ENCODE measurements around the gene MAP2K5.

The MAP2K5 gene

DNA sequence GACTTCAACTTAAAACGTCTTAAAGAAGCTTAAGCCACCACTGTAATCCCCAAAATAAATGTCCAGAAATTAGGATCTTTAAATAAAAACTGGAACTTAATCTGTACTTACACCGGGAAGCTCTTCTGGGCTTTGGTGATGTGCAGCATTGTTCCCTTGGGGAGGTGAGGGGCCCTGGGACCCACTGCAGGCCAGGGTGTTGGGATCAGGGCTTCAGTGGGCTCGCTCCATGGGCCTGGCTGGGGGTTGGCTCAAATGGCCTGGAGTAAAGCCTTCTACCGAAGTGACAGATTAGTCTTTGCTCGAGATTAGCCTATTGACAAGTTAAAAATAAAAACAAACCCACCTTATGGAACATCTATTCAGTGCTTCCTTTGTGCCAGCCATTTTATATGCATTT lies 303.5 kb downstream of the MAP2K5 start:
- no peak for DNase-seq

DNA sequence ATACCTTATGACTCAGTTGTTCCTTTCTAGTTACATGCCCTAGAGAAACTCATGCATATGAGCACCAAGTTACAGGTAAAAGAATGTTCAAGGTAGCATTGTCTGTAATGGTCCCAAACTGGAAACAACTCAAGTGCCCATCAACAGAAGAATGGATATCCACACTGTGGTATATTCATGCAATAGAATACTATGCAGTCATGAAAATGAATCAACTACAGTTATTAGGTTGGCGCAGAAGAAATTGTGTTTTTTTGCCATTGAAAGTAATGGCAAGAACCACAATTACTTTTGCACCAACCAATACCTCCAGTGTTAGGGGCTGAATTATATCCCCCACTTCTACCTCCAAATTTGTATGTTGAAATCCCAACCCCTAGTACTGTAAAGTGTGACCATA lies 307.0 kb downstream of the MAP2K5 start:
- no peak for DNase-seq

DNA sequence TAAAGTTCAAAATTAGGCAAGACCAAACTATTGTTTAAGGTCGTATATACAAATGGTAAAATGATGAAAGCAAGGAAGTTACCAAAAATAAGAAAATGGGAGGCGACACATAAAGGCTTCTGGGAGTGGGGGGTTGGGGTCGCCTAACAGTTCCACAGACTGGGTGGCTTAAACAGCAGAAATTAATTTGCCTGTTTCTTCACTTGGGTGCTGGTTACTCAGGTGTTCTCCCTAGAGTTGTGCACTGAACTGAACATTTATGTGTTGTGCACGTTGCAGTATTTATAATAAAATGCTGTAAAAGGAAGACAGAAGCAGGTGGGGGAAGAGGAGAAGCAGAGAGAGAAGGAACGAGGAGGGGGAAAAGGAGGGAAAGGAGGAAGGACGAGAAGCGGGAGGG lies 307.8 kb downstream of the MAP2K5 start:
- no peak for DNase-seq

DNA sequence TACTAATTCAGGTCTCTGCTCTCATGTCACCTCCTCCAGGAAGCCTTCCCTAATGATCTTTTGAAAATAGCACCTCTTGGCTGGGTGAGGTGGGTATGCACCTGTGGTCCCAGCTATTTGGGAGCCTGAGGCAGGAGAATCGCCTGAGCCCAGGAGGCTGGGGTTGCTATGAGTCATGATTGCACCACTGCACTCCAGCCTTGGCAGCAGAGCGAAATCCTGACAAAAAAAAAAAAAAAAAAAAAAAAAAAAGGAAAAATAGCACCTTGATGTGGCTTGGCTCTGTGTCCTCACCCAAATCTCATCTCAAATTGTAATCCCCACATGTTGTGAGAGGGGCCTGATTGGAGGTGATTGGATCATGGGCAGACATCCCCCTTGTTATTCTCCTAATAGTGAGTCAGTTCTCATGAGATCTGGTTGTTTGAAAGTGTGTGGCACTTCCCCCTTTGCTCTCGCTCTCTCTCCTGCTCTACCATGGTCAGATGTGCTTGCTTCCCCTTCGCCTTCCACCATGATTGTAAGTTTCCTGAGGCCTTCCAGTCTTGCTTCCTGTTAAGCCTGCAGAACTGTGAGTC lies 308.6 kb downstream of the MAP2K5 start:
- no peak for DNase-seq

DNA sequence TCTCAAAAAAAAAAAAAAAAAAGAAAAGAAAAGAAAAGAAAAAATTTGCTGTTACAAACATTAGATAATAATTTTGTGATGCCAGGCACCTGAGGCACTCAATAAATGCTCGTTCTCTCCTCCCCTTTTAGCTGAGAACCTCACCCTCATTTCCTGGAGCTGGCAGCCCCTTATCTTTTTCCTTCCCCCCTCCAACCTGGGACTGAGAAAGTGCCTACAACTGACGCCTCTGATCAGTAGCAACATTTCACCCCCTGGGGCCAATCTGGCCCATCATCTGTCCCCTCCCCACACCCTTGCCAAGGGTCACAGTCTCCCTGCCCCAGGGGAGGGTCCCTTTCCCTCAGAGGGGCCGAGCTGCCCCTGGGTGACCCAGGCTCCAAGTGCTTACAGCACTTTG lies 309.9 kb downstream of the MAP2K5 start:
- no peak for DNase-seq

DNA sequence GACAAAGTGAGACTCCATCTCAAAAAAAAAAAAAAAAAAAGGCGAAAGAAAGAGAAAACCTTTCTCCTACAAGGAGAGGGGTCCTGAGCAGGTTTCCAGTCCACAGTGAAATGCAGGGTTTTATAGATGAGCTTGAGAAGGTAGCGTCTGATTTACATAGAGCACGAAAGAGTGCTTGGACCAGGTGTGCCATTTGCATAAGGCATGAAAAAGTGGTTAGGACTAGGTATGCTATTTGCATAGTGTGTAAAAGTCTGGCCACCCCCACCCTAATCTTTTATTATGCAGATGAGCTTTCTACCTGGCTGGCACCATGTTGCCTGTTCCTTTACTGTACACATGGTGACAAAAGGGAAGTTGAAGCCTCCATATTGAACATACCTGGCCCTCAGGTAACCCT lies 311.0 kb downstream of the MAP2K5 start:
- no peak for DNase-seq

DNA sequence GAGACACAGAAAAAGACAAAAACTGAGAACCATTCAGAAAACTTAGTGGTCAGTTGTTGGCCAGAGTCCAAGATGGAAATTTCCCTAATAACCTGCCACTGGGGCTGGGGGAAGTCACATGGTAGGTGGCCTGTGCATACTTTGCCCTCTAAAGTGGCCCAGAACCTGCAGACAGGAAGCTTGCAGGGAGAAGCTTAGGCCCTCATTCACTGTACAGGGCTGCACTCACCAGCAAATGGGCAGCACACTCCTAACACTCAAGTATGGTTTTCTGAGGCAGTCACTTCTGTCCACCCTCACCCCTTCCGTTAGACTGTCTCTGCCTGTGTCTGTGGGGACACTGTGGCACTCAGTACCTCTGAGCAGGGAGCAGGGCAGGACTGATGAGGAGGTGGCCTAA lies 311.9 kb downstream of the MAP2K5 start:
- DNase-seq = no peak

DNA sequence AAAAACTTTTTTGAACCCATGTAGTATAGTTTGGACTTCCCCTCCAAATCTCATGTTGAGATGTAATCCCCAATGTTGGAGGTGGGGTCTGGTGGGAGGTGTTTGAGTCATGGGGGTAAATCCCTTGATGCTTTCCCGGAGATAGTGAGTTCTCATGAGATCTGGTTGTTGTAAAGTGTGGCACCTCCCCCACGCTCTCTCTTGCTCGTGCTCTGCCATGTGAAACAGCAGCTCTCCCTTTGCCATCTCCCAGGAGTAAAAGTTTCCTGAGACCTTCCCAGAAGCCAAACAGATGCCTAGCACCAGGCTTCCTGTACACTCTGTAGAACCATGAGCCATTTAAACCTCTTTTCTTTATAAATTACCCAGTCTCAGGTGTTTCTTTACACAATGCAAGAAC lies 313.3 kb downstream of the MAP2K5 start:
- no peak for DNase-seq
